CD4-positive, alpha-beta T cell treated with Interleukin-4 for 4 hours (primary cell): ENCODE data around the gene PTPN22.
A peak's percentile ranks its signal among the peaks of the same experiment; 100 is the strongest.

ENCODE experiments used
- DNase-seq: peaks from one replicate; pipeline ENCODE4 v3.0.0-alpha.2; 2020

The PTPN22 gene

GRCh38 chr1:113793878-113794834, 77.4 kb downstream of the PTPN22 start:
- DNase-seq: no peak

- no peak for DNase-seq
These were observed 78.5 kb downstream of the PTPN22 start for GRCh38 chr1:113792986-113793385.

GRCh38 chr1:113792471-113792870, 79.0 kb downstream of the PTPN22 start:
- DNase-seq: peak; percentile 27

- DNase-seq: no peak
These were observed 82.7 kb downstream of the PTPN22 start for GRCh38 chr1:113788802-113789201.

- DNase-seq: no peak
These were observed 83.8 kb downstream of the PTPN22 start for GRCh38 chr1:113787663-113788062.

GRCh38 chr1:113786069-113786468, 85.4 kb downstream of the PTPN22 start:
- DNase-seq: no peak

GRCh38 chr1:113784104-113784779, 87.3 kb downstream of the PTPN22 start:
- DNase-seq: peak; percentile 78

GRCh38 chr1:113783254-113784103, 88.0 kb downstream of the PTPN22 start:
- peak; percentile 78 for DNase-seq

- DNase-seq: no peak
These were observed 89.1 kb downstream of the PTPN22 start for GRCh38 chr1:113782406-113782805.

- peak; percentile 47 for DNase-seq
These were observed 91.0 kb downstream of the PTPN22 start for GRCh38 chr1:113780374-113781146.

- no peak for DNase-seq
These were observed 92.0 kb downstream of the PTPN22 start for GRCh38 chr1:113779542-113779941.

- no peak for DNase-seq
These were observed 94.0 kb downstream of the PTPN22 start for GRCh38 chr1:113777561-113777960.

GRCh38 chr1:113770031-113770430, 101.5 kb downstream of the PTPN22 start:
- no peak for DNase-seq

GRCh38 chr1:113769601-113769970, 101.9 kb downstream of the PTPN22 start:
- no peak for DNase-seq

- no peak for DNase-seq
These were observed 102.5 kb downstream of the PTPN22 start for GRCh38 chr1:113768916-113769600.

GRCh38 chr1:113765306-113766230, 105.9 kb downstream of the PTPN22 start:
- no peak for DNase-seq
